DOHH2 (cell line): Measurements from ENCODE around the gene ANXA5.
"Not testable (repeated sequence)": the region's sequence is repeated elsewhere in the genome, so short reads cannot be mapped to it uniquely, and the experiment has no call there.

Source experiments
- EZH2phosphoT487 ChIP-seq: fragments of 200-600 bp; sonication (generic); IDR thresholded peaks from 2 replicates; pipeline ENCODE4 v1.6.1; 2017; ENCODE audit warnings: borderline replicate concordance, mild to moderate bottlenecking, antibody characterized with exemption, low read length, moderate library complexity, mixed read lengths
- TF ChIP-seq, protein P1 (sequence below): fragments of 200-600 bp; sonication (generic); IDR thresholded peaks from one replicate; pipeline ENCODE4 v1.5.1; 2014; ENCODE audit warnings: antibody characterized with exemption, mild to moderate bottlenecking, low read depth, low read length; ENCODE audit not compliant: poor library complexity, severe bottlenecking

DNA sequence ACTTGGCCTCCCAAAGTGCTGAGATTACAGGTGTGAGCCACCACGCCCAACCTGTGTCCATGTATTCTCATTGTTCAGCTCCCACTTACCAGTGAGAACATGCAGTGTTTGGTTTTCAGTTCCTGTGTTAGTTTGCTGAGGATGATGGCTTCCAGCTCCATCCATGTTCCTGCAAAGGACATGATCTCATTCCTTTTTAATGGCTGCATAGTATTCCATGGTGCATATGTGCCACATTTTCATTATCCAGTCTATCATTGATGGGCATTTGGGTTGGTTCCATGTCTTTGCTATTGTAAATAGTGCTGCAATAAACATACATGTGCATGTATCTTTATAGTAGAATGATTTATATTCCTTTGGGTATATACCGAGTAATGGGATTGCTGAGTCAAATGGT, 33.0 kb upstream of the ANXA5 start:
- TF ChIP-seq, protein P1, sequence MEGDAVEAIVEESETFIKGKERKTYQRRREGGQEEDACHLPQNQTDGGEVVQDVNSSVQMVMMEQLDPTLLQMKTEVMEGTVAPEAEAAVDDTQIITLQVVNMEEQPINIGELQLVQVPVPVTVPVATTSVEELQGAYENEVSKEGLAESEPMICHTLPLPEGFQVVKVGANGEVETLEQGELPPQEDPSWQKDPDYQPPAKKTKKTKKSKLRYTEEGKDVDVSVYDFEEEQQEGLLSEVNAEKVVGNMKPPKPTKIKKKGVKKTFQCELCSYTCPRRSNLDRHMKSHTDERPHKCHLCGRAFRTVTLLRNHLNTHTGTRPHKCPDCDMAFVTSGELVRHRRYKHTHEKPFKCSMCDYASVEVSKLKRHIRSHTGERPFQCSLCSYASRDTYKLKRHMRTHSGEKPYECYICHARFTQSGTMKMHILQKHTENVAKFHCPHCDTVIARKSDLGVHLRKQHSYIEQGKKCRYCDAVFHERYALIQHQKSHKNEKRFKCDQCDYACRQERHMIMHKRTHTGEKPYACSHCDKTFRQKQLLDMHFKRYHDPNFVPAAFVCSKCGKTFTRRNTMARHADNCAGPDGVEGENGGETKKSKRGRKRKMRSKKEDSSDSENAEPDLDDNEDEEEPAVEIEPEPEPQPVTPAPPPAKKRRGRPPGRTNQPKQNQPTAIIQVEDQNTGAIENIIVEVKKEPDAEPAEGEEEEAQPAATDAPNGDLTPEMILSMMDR: not testable (repeated sequence)
- TF ChIP-seq EZH2phosphoT487: not testable (repeated sequence)
